A204.1 (cell line): ENCODE results near the gene IL1RAPL2.
"Not testable (repeated sequence)": the region's sequence is repeated elsewhere in the genome, so short reads cannot be mapped to it uniquely, and the experiment has no call there.

Experiments used
- FAIRE-seq: peaks from 2 replicates; lab custom pipeline; 2012; peaks lifted over from hg19 to GRCh38; lab: Jason Lieb, UNC

IL1RAPL2 gene

GRCh38 chrX:105706041-105706440, 1140.0 kb downstream of the IL1RAPL2 start:
- no peak for FAIRE-seq

DNA sequence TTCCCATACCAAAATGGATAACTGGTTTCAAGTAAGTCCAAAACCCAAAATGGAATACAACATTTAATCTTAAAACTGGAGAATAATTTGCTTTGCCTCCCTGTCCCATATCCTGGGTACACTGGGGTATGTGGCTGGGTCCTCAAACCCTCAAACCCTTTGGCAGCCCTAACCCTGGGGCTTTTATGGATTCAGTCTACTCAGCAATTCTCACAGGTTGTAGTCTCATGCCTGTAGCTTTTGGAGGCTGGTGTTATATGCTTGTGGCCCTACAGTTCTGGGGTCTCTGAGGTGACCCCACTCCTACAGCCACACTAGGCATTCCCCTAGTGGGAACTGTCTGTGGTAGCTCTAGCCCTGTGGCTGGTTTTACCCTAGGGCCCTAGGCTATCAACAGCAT, 1145.8 kb downstream of the IL1RAPL2 start:
- FAIRE-seq = no peak

DNA sequence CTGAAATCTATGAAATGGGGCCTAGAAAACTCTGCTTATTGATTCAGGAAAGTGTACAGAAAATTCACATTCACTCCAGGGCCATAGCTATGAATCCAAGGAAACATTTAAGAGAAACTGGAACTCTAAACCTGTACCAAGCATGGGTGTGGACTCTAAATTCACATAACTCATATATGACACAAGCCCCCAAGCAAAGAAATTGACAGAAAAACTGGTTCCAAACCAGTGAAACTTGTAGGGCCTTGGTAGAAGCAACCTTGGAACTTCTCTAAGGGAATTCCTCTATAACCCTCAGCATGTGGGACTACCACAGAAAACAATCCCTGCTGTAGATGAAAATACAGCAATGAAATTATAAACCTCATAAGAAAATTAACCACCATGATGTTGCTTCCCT, 1149.7 kb downstream of the IL1RAPL2 start:
- FAIRE-seq = no peak

DNA sequence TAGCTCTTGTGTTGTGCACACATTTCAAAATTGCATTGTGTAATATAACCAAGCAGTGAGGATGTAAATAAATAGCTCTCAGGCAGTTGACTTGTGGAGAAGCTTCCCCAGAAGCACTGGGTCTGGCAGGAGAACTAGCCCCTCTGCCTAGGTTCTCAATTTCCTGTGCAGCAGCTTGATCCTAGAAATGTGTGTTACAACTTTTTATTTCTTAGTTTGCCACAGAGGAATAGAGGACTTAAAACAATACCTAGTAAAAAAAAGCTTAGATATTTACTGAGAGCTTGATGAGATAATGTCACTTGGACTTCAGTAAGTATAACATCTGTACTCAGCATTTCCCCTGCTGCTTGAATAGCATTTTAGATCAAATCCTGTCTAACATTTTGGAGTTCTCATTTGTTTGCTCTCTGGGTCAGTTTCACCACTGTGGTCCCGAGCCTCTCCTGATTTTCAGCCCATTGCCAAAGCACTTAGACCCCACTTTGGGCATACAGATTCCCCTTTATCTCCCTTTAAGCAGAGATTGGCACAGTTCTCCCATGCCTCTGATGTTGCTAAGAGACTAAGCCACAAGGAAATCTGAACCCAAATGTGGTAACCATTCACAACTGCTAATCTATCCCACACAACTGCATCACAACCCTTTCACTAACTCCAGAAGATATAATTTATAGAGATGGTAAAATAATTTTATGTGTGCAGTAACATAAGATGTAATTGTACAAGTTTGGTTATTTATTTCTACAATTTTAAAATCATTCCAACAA, 1158.2 kb downstream of the IL1RAPL2 start:
- no peak for FAIRE-seq

GRCh38 chrX:105725228-105725627, 1159.2 kb downstream of the IL1RAPL2 start:
- no peak for FAIRE-seq

DNA sequence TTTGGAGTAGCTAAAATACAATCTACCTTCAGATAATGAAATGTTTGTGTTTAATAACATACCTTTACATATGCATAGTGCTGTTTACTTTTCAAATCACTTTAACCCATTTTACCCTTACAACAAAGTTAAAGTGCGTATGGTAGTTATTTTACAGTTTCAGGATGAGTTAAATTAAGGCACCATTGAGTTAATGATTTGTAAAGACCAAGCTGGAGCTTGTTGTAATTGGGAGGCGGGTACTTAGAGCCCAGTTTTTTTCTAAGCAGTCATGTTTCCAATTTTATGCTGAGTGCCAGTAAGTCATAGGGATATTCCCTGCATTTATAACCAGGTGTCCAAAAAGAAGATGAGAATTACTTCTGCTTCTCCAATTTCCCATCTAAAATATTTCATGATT, 1172.2 kb downstream of the IL1RAPL2 start:
- no peak for FAIRE-seq

DNA sequence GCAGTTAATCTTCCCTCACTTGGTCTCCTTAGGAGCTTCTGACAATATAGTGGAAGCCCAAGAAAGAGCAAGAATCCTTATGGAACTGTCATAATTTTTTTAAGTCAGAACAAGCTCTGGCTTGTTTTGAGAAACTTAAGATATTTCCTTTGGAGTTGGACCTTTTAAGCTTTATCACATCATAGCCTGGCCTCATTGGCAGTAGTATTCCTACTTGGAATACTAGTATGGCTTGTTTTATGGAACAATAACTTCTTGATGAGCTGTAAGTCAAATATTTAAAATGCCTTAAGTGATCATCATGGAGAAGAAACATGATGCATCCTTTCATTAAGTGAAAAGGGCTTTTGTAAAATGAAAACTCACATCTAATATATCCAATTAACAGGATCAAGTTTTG, 1178.3 kb downstream of the IL1RAPL2 start:
- no peak for FAIRE-seq

DNA sequence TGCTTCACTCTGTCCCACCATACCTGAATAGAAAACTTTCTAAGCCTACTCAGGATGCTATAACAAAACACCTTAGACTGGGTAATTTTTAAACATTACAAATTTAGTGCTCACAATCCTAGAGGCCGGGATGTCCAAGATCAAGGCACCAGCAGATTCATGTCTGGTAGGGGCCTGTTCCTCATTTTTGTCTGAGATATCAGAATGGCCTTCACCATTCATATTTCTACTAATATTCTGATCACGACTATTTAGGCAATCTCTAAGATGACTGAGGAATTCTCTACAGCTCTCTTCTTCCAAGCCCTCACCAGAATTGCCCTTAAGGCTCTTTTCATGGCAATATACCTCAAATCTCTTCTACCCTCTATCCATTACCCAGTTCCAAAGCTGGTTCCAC, 1178.9 kb downstream of the IL1RAPL2 start:
- no peak for FAIRE-seq

- no peak for FAIRE-seq
Measured at GRCh38 chrX:105745863-105746262, 1179.9 kb downstream of the IL1RAPL2 start.

DNA sequence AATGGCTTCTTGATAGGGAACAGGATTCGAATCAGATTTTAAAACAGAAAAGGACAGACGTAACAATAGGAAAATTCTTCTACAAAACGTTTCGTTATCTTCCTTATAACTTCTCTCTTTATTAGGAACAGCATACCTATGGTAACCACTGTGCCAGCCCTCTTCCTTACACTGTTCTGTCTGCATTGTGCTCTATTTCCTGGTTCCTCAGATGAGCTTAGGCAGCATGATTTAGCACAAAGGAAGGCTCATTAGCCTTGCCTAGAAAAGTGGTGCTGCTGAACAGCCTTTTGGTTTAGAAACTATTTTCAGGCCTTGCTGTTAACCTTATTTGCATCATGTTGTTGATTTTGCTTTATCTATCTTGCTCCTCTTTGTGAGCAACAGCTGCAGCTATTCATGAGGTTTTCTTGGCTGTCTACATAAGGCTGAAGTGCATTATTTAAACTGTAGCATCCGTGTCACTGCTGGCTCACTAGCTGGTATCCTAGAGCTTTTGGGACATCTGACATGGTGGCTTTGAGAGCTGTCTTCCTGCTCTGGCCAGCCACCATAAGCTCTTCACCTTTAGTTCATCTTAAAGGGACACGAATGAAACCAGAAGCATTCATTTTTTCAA, 1186.4 kb downstream of the IL1RAPL2 start:
- FAIRE-seq = no peak

DNA sequence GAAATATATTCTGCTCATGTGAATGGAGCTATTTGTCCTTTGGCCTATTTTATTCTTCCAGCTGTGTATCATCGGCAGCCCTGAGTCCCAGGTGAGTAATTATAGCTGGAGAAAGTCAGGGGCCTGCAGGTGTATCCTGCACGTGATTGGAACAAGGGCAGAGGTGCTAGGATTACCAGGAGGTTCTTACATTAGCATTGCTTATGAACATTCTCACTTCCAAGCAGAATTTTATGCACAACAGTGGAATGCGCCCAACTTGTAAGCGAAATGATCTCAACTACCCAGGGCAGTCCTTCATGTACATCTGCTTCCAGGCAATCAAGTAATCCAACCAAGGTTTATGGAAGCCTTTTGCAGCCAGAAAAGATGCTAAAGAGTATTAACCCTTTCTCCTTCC, 1187.4 kb downstream of the IL1RAPL2 start:
- no peak for FAIRE-seq

GRCh38 chrX:105754286-105754964, 1188.4 kb downstream of the IL1RAPL2 start:
- FAIRE-seq = no peak

DNA sequence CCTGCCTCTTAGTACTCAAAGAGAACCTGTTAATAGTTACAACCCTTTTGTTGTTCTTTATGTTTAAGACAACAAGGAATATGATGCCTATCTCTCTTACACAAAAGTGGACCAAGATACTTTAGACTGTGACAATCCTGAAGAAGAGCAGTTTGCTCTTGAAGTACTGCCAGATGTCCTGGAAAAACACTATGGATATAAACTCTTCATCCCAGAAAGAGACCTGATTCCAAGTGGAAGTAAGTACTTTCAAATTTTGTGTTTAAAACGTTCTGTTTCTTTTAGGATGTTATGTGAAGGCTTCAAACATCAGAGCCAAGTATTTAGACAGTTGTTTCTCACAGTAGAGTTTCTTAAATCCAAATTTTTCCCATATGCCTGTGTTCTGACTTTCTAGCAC, 1189.1 kb downstream of the IL1RAPL2 start:
- no peak for FAIRE-seq

DNA sequence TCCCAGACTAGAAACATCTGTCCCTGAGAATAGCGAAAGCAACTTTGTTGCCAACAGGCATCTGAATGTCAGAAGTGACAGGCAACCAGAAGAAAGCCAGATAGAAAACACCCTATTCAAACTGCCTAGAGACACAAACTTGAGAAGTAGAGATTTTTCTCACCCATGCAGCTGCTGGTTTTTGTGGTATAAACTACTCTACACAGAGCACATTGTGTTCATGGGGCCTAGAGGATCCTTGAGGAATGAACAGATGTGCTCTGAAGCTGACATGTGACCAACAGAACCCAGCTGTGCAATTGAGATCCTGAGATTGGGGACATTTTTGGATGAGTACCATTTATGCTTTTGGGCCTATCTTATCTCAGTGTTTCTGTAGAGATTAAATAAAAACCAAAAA, 1192.8 kb downstream of the IL1RAPL2 start:
- FAIRE-seq = no peak

- FAIRE-seq = no peak
Measured at GRCh38 chrX:105759598-105759997, 1193.6 kb downstream of the IL1RAPL2 start.

- FAIRE-seq = no peak
Measured at GRCh38 chrX:105765691-105766090, 1199.7 kb downstream of the IL1RAPL2 start.

- FAIRE-seq = no peak
Measured at GRCh38 chrX:105773801-105774200, 1207.8 kb downstream of the IL1RAPL2 start.

DNA sequence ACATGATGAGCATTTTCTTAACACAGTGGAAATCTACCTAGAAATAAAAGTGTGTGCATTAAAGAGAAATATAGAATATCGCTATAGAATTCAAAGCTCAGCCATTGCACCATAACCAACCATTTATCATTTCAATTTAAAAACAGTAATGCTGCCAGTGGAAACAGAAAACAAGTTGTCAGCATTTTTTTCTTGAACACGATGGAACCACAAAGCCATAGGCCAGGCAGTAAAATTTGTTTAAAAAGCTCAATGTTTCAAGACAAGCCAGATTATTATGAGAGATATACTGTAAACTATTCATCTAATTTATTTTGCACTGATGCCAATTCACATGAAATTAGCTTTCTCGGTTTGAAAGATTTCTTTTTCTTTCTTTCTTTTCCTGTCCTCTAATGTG, 1209.7 kb downstream of the IL1RAPL2 start:
- no peak for FAIRE-seq

DNA sequence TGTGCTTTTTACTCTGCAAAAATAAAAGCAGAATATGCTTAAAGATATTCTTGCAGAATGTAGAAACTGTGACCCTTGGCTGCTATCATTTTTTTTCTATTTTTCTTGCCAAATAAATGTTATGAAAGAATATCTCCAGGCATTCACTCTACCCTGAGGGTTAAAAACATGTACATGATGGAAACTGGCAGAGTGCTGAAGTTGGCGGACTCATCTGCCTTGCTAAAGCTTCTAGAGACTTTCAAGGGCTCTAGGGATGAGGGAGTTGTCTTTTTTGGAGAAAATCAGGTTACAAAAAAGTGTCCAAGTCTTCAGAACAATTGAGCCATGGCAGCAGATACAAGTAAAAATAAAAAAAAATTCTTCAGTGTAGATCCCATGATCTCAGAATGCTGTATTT, 1215.8 kb downstream of the IL1RAPL2 start:
- FAIRE-seq = no peak

GRCh38 chrX:105796877-105797276, 1230.9 kb downstream of the IL1RAPL2 start:
- not testable (repeated sequence) for FAIRE-seq

GRCh38 chrX:105803891-105804290, 1237.9 kb downstream of the IL1RAPL2 start:
- FAIRE-seq = no peak

DNA sequence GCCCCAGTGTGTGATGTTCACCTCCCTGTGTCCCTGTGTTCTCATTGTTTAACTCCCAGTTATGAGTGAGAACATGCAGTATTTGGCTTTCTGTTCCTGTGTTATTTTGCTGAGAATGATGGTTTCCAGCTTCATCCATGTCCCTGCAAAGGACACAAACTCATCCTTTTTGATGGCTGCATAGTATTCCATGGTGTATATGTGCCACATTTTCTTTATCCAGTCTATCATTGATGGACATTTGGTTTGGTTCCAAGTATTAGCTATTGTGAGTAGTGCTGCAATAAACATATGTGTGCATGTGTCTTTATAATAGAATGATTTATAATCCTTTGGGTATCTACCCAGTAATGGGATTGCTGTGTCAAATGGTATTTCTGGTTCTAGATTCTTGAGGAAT, 1239.7 kb downstream of the IL1RAPL2 start:
- not testable (repeated sequence) for FAIRE-seq

DNA sequence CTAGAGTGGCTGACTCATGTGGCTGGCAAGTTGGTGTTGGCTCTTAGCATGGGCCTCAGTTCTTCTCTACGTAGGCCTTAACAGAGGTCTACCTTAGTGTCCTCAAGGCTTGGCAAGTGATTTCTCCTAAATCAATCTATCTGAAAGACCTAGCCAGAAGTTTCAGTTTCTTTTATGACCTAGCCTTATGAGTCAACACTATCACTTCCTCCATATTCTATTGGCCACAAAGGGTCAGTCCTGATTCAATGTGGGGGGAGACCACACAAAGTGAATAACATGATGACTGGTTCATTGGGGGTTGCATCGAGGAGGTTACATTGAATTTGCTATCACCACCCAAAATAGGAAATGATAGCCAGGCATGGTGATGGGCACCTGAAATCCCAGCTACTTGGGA, 1250.5 kb downstream of the IL1RAPL2 start:
- FAIRE-seq = no peak
